22Rv1 (cell line): ENCODE results near the gene KXD1.

Experiments used
- ZFX ChIP-seq: fragments of 450-650 bp; IDR thresholded peaks from 2 replicates; pipeline ENCODE4 v1.6.1; 2017; ENCODE audit warnings: antibody characterized with exemption, borderline replicate concordance
- TF ChIP-seq, protein P1 (sequence below): fragments of 450-650 bp; IDR thresholded peaks from 2 replicates; pipeline ENCODE4 v1.5.1; 2017; ENCODE audit warnings: mild to moderate bottlenecking

DNA sequence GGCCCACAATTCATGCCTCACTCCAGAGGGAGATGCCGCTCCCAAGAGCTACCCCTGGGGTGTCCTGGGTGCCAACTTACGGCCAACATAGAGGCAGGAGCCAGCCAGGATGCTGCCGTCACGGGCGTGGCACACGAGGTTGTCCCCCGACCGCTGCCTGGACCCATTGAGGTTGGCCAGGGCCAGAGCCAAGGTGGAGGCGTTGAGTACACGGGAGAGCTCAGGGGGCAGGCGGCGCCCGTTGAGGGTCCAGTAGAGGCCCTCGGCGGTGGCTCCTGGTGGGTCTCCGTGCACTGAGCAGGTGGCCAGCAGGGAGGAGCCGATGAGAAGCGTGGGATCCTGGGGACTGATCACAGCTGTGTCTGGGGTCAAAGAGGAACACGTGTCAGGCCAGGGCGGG, 41.8 kb downstream of the KXD1 start:
- TF ChIP-seq, protein P1, sequence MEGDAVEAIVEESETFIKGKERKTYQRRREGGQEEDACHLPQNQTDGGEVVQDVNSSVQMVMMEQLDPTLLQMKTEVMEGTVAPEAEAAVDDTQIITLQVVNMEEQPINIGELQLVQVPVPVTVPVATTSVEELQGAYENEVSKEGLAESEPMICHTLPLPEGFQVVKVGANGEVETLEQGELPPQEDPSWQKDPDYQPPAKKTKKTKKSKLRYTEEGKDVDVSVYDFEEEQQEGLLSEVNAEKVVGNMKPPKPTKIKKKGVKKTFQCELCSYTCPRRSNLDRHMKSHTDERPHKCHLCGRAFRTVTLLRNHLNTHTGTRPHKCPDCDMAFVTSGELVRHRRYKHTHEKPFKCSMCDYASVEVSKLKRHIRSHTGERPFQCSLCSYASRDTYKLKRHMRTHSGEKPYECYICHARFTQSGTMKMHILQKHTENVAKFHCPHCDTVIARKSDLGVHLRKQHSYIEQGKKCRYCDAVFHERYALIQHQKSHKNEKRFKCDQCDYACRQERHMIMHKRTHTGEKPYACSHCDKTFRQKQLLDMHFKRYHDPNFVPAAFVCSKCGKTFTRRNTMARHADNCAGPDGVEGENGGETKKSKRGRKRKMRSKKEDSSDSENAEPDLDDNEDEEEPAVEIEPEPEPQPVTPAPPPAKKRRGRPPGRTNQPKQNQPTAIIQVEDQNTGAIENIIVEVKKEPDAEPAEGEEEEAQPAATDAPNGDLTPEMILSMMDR: no peak
- no peak for TF ChIP-seq ZFX
